GM19438 (cell line): ENCODE results near the gene SPP1.
A peak's percentile ranks its signal among the peaks of the same experiment; 100 is the strongest.

Experiments used
- ATAC-seq: cut with Tn5 transposase; IDR thresholded peaks from one replicate; pipeline ENCODE4 v1.9.1; 2021; ENCODE audit warnings: low read depth; ENCODE audit not compliant: unreplicated experiment

SPP1 gene

GRCh38 chr4:87950936-87951511 lies 24.5 kb upstream of the SPP1 start:
- ATAC-seq: no peak

GRCh38 chr4:87953826-87954225 lies 21.7 kb upstream of the SPP1 start:
- ATAC-seq: no peak

GRCh38 chr4:87956501-87956900 lies 19.0 kb upstream of the SPP1 start:
- no peak for ATAC-seq

GRCh38 chr4:87957061-87957460 lies 18.5 kb upstream of the SPP1 start:
- ATAC-seq: no peak

GRCh38 chr4:87961993-87962392 lies 13.5 kb upstream of the SPP1 start:
- no peak for ATAC-seq

GRCh38 chr4:87962398-87963146 lies 12.9 kb upstream of the SPP1 start:
- no peak for ATAC-seq

- no peak for ATAC-seq
These were observed 10.0 kb upstream of the SPP1 start for GRCh38 chr4:87965501-87965975.

- ATAC-seq: no peak
These were observed 9.4 kb upstream of the SPP1 start for GRCh38 chr4:87966095-87966496.

GRCh38 chr4:87967193-87967592 lies 8.3 kb upstream of the SPP1 start:
- no peak for ATAC-seq

GRCh38 chr4:87970121-87970520 lies 5.4 kb upstream of the SPP1 start:
- ATAC-seq: no peak

- no peak for ATAC-seq
These were observed 3.6 kb upstream of the SPP1 start for GRCh38 chr4:87971866-87972265.

- no peak for ATAC-seq
These were observed 2.0 kb upstream of the SPP1 start for GRCh38 chr4:87973283-87974169.

GRCh38 chr4:87974856-87975462 lies 555 bp upstream of the SPP1 start:
- peak; percentile 32 for ATAC-seq

GRCh38 chr4:87977521-87978278 lies 2.2 kb downstream of the SPP1 start:
- ATAC-seq: no peak

- no peak for ATAC-seq
These were observed 3.2 kb downstream of the SPP1 start for GRCh38 chr4:87978681-87979080.

GRCh38 chr4:87979810-87980209 lies 4.3 kb downstream of the SPP1 start:
- no peak for ATAC-seq

- no peak for ATAC-seq
These were observed 6.0 kb downstream of the SPP1 start for GRCh38 chr4:87981486-87981885.

GRCh38 chr4:87982036-87982435 lies 6.5 kb downstream of the SPP1 start:
- ATAC-seq: no peak

- ATAC-seq: no peak
These were observed 7.0 kb downstream of the SPP1 start for GRCh38 chr4:87982446-87983010.

- ATAC-seq: no peak
These were observed 8.5 kb downstream of the SPP1 start for GRCh38 chr4:87983996-87984395.
